Iris pigment epithelial cell (primary cell): ENCODE results near the gene USP43.
"Not testable (repeated sequence)": the region's sequence is repeated elsewhere in the genome, so short reads cannot be mapped to it uniquely, and the experiment has no call there.

ENCODE experiments used
- DNase-seq: peaks from one replicate; pipeline ENCODE4 v3.0.0-alpha.2; 2011; ENCODE audit warnings: low read depth

The USP43 gene

DNA sequence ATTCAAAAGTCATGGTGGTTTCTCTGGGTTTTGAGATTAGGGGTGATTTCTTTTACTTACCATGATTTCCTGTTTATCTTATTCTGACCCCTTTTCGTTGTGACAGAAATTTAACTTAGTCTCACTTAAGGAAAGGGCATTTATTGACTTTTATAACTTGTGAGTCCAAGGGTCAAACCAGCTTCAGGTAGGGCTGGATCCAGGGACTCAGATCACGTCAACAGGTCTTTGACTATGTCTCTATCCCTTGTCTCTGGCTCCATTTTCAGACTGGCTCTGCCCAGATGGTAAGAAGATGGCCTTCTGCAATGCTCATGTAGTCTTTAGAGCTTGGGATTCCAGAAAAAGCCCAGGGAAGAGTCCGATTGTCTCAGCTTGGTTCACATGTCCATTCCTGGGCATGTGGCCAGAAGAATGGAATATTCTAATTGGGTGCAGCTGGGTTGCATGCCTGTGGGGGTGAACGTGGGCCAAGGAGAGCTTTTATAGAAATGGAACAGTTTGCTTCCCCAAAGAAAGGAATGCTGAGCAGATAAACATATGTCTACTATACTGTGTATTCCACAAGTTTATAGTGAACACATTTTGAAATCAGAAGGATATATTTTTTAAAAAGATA is 13.4 kb downstream of the USP43 start:
- DNase-seq, result peak; percentile 74

DNA sequence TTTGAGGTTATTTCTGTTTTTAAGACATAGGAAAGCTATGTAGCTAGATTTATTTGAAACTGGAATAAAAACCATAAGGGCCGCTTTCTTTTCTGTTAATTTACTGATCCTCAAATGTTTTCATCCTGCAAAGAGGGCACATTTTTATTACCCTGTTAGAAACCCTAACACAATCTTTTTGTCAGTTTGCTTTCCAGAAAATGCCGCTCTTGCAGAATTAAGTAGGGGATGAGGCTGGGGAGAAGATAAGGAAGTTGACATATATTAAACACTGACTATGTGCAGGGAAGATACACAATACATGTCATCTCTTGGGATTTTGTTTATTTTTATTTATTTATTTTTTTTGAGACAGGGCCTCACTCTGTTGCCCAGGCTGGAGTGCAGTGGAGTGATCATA is 15.7 kb downstream of the USP43 start:
- no peak for DNase-seq

DNA sequence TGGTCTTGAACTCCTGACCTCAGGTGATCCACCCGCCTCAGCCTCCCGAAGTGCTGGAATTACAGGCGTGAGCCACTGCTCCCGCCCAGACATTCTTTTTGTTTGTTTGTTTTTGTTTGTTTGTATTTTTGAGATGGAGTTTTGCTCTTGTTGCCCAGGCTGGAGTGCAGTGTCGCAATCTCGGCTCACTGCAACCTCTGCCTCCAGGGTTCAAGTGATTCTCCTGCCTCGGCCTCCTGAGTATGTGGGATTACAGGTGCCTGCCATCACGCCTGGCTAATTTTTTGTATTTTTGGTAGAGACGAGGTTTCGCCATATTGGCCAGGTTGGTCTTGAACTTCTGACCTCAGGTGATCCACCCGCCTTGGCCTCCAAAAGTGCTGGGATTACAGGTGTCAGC is 18.2 kb downstream of the USP43 start:
- not testable (repeated sequence) for DNase-seq

DNA sequence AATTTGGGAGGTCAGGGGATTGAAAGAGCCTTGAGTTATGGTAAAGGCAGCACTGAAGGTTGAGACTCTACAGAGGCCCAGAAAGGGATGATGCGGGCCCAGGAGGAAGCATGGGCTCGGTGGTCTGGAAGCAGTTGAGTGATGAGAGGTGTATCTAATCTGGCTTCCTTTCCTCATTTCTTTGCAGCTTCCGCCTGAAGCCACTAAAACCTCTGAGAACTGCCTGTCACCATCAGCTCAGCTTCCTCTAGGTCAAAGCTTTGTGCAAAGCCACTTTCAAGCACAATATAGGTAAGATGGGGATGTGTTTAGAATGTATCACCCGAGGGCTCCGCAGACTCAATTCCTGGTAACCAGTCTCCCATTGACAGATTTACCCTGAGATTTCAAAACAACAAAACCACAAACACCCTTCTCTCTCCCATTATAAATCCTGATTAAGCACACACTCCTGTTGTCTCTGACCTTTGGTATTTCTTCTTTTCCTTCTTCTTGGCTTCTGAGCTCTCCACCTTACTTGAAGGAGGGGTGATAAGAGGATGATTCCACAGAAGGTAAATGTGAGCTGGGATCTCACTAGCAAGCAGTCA is 21.2 kb downstream of the USP43 start:
- DNase-seq, result no peak

DNA sequence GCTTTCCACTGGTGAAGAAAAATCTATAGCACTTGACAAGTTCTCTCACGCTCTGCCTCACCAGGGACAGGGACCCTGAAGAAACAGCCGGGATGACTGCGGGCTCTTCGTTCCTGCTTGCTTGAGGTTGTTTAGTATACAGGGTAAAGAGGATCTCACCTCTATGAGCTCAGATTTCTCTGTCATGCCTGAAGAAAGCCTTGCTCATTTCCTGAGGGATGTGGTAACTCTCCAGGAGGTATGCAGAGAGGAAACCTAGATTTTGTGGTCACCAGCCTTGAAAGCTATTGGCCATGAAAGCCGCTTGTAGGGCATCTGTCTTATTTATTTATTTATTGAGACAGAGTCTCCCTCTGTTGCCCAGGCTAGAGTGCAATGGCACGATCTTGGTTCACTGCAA is 23.2 kb downstream of the USP43 start:
- peak; percentile 86 for DNase-seq

DNA sequence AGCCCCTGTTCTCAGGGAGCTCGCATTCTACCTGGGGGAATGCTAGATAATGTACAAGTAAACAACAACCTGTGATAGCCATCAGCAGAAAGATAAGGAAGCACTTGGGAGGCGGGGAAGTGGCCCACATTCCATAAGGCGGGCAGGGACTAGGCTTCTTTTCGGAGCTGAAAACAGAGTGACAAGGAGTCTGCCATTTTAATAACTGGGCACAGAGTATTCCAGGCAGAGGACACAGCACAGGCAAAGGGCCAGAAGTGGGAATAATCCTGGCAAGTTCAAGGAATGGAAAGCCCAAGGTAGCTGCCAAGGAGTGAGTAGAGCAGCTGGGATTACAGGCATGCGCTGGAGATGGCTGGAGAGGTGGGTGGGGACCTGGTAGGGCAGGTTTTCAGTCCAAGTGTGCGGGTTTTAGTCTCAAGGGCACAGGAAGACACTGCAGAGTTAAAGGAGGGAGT is 24.3 kb downstream of the USP43 start:
- DNase-seq, result no peak

DNA sequence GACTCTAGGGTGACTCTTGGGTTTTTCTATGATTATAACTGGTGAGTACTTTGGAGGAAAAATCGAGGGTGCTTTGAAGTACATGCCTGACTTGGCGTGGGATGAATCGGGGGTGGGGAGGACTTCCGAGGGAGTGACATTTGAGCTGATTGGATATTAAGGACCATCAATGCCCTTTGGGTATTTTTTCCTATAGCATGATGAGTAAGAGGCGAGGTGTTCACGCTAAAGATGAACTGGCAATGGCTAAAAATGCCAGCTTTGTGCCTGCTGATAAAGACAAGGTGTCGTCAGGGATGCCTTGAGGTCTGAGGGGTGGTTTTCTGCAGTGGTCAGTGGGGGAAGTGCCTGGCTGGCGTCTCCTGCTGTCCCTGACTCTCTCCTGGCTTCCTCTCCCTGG is 25.3 kb downstream of the USP43 start:
- DNase-seq, result no peak

DNA sequence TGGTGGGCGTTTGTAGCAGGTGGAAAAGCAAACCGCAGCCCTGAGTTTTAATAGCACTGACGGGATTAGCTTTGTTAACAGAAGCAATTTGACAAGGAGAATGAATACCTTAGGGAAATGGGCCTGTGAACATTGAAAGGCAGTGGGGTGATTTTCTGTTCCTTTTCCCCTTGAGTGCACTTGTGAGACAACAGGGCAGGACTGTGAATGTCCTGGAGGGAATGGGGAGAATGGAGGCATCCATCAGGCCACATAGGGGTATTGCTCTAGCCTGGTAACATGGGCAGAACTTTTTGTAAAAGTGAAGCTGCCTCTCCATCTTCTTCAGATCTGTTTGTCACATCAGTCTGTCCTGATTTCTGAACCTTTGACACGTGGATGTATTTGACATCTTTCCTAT is 26.2 kb downstream of the USP43 start:
- no peak for DNase-seq

DNA sequence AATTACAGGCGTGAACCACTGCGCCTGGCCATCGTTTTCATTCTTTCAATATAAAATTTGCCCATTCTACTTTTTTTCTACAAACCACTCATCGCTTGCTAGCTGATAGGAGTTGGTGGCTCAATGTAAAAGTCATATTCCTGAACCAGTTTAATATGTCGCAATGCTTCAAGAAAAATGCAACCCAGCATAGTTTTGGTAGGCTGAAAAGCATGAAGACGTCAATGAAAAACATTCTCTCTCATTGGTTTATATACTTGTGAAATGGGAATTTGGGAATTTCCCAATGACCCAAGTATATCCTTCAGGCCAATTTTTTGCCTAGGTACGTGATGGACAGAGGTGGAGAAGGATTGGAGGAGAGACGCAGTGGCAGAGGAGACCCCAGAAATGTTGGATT is 26.9 kb downstream of the USP43 start:
- peak; percentile 57 for DNase-seq

DNA sequence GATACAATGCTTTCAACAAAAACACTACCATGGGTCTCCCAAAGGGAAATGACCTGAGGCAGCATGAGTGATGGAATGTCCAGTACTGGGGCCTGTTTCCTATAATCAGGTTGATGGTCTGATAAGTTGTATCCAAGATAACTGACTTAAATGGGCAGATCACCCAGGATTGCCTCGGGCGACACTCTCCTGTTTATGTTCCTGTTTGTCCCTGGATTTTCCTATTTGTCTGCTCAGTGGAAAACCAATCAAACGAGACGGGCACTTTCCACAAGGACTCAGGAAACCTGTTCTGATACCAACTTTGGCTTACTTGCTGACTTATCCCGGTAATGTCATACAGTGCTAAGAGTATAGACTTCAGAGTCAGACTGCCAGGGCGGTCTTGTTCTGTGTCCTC is 27.4 kb downstream of the USP43 start:
- no peak for DNase-seq

DNA sequence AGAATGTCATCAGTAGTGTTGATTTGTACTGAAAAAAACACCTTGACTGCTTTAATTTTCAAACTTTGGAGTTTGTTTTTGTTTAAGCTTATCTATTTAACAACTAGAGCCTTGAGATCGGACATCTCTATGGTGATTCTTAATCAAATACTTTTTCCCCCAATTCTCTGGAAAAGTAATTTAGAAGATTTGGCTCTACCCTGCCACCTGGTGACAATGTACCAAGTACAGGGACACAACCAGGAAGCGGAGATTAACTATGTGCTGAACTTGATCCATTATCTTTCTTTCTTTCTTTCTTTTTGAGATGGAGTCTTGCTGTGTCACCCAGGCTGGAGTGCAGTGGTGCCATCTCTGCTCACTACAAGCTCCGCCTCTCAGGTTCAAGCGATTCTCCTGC is 30.8 kb downstream of the USP43 start:
- DNase-seq, result no peak

DNA sequence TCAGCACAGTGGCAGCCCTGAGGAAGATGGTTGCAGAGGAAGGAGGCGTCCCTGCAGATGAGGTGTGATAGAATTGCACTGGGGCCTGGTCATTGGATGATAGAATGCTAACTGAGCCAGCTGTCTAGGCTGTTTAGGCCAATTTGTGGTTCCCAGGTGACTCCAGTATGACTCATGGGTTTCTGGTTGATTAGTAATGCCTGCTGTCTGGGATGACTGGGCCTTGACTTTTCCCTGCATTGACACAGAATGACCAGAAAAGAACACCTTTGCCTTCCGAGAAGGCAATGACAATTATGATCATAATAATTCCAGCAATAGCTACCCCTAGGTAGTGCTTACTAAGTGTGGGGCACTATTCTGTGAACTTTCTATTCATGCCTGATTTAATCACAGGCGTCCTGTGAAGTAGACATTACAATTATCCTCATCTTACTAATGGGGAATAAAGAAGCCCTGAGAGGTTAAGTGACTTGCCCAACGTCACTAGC is 31.5 kb downstream of the USP43 start:
- peak; percentile 79 for DNase-seq

DNA sequence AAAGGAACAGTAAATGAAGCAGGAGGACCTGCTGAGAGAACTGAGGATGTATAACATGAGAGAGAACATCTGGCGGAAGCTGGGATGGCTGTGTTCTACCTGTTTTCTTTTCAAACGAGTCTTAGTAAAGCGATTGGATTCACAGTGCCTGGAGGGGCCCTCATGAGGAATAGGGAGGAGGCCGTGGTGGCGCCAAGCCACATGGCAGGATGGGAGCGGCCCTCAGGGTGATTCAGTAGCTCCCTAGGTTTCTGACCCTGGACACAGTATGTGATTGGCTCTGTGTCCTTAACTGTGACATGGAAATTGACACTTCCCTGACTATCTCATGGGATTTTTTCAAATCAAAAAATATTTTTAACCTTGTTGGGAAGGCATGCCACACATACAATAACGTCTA is 32.1 kb downstream of the USP43 start:
- DNase-seq, result no peak

DNA sequence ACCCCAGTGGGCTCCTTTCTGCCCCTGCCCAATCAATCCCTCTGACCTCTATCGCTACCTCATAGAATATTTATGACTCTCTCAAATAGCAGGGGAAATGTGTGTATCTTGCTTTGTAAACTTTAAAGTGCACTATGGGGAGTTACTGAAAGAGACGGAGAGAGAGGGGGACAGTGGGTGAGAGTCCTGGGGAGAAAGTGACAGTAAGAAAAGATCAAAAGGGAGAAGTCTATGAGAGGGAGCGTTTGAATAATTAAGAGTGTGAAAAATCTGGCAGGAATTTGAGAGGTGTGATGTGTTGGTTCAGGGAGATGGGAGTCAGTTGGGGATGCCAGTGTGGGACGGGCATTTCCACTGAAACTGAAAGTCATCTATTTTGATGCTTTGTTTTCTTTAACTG is 32.6 kb downstream of the USP43 start:
- no peak for DNase-seq

DNA sequence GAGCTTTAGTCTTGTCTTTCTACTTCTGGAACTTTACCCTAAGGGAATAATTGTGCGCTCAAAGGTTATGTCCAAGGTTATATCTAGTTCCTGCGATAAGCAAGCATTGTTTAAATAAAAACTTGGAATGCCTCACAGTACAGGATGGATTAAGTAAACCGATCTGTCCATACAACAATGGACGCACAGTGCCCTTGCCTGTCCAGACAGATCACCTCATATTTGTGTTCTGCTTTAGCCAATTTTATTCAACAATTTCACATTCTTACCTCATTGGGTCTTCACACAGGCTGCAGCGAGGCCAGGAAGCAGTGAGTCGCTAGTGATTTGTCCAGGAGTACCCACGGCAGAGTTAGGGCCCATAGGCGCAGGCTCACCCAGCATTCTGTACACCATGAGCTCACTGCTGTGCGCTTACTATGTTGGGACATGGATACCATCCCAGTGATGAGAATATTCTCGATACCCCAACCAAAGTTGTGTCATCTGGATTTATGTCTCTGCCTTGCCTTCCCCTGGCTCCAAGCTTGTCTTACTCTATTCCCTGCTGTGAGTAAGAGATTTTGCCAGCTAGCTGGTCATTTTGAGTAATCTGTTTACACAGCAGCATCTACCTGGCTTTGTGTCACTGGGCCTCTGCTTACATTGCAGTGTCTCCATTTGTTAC is 39.8 kb downstream of the USP43 start:
- peak; percentile 34 for DNase-seq

DNA sequence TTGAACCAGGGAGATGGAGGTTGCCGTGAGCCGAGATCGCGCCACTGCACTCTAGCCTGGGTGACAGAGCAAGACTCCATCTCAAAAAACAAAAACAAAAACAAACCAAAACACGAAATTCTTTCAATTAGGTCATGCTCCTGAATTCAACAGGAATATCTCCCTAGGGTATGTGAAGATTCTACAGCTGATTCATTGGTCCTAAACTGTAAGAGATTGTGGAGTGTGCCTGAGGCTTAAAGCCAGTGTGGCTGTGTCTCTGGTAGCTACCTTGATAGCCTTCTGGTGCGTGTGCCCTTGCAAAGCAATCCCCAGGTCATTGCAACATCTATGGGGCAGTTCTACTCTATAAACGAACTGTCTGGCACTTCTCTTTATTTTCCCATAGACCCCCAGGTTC is 48.4 kb downstream of the USP43 start:
- no peak for DNase-seq

DNA sequence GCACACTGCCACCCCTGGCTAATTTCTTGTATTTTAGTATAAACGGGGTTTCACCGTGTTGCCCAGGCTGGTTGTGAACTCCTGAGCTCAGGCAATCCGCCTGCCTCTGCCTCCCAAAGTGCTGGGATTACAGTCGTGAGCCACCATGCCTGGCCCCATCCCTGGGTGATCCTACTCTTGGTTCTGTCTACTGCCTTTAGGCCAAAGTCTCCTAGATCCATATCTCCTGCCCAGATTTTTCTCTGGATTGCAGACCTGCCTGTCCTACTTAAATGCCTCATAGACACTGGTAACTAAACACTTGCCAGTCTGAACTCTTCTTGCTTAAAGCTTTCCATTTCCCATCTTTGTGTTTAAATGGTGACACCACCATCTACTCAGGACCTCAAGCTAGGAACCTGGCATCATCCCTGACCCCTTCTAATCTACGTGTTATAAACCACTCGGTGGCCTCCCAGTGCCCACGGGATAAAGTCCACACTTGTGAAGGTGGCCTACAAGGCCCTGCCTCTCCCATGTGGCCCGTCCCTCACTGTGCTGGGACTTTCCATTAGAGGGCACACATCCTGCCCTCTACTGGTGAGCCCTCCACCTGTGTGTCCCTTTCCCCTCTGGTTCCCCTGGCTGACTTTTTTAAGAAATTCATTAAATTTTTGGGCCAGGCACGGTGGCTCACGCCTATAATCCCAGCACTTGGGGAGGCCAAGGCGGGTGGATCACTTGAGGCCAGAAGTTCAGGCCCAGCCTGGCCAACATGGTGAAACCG is 51.1 kb downstream of the USP43 start:
- no peak for DNase-seq

DNA sequence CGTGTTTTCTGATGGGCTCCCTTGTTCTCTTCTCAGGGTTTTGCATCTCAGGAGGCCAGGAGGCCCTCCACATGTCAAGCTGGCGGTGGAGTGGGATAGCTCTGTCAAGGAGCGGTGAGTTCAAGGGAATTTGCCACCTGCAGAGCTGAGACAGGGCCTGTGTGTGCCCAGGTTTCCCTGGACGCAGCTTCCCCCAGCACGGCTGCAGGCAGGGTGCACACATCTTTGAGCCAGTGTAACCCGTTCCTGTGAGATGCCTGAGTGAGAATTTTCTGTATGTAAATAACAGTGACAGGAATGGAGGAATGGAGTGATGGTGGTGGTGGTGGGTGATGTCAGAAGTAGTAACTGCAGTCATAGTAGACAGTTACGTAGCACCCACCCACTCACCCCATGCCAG is 54.8 kb downstream of the USP43 start:
- DNase-seq, result no peak

DNA sequence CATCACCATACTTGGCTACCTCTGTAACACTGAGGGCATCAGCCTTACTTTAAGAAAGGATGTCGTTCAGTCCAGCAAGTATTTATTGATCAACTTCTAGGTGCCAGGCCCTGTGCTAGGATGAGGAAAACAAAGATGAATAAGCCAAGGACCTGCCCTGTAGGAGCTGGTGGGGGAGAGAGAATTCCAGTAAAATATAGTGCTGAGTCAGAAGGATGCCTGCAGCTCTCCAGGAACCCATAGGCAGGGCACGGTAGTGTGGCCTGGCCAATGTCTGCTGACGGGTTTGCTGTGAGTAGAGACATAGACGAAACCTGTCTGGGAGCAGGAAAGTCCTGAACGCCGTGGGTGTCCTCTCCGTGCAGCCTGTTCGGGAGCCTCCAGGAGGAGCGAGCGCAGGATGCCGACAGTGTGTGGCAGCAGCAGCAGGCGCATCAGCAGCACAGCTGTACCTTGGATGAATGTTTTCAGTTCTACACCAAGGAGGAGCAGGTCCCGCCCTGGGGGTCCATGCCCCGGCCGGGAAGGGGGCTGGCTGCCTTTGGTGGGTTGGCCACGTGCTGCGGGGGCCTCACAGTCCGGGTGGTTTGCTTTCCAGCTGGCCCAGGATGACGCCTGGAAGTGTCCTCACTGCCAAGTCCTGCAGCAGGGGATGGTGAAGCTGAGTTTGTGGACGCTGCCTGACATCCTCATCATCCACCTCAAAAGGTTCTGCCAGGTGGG is 55.6 kb downstream of the USP43 start:
- no peak for DNase-seq

DNA sequence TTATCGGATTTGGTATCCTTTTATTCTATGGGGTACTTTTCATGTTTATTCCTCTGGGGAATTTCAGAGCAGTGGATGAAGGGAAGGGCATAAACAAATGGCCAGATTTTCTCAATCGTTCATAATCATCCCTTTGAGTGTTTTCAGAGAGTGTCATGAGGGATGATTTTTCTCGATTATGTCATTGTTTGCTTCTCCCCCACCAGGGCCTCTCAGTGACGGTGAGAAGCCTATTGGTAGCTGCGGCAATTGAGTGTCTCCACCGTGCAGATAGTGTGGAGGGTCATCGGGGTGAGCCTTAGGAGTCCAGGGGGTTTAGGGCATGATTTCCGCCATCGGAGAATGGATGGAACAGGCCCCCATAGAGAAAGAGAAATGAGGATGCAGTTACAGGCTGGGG is 57.2 kb downstream of the USP43 start:
- no peak for DNase-seq

DNA sequence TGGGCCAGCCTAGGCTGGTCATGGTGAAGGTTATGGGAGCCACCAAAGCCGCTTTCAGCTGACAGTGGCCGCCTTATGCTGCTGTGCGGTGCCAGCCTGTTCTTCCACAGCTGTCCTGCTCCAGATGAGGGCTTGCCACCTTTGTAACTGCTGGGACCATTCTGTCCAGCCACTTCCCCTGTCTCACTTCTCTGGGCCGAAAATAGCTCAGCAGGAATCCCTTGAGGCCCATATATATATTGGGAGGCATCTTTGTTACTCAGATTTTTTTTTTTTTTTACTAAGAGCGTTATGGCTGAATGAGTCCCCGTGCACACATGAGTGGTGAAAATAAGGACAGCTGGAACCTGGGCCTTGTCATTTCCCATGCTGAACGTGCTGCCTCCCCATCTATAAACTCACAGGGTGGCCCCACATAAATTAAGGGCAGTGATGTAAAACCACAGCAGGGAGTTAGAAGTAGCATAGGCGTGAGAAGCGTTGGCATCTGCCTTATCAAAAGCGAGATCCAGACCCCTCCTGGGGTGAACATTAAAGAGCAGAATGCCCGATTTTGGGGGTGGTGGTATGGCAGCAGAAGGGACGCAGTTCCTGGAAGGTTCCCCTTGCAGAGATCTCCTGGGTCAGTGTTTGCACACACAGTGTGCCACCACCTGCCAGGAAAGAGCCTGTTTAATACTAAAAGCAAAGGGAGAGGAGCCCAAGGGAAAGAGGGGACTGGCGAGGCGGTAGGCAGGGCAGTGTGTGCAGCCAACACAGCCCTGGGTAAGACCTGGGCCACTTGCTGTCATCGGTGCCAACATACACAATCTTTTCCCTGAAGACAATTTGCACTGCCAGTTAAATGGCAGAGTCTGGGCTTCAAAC is 57.8 kb downstream of the USP43 start:
- no peak for DNase-seq
